ENCODE measurements around the gene PSMC5. TPM values are rescaled to one million over a fixed set of nuclear protein-coding genes. Genes with fewer than 3 reads are reported as not detected.
A peak's percentile ranks its signal among the peaks of the same experiment; 100 is the strongest.
"Not testable (repeated sequence)": the region's sequence is repeated elsewhere in the genome, so short reads cannot be mapped to it uniquely, and the experiment has no call there.

The PSMC5 gene
- total RNA-seq, 4 donors from 2014 or later = 55.0 to 87.9 (median 80.7) TPM

GRCh38 chr17:63786117-63786516 lies 41.1 kb upstream of the PSMC5 start:
- peaks cover 6 to 73% (median 28%) of the 10 kb centered on the region in 3 donors for H3K36me3 ChIP-seq
- no peaks in the 10 kb centered on the region for H3K27me3 ChIP-seq
- 91 to 100% methylated on average over 1 of the region's 1 CpG for WGBS, 2 donors
- H3K4me3 ChIP-seq = no peak overlapping the region
- H3K4me1 ChIP-seq = peaks cover 0 to 53% (median 3%) of the 10 kb centered on the region in 3 donors
- H3K9me3 ChIP-seq = no peaks in the 10 kb centered on the region
- no peak for DNase-seq
- intact Hi-C loops (cut with DNase I) = no loop called here
- H3K27ac ChIP-seq = peak overlapping the region in 2 of 4 donors; percentile 62 to 72
- no peak for TF ChIP-seq CTCF (IDR thresholded peaks at IDR 0.05)
- no peak for TF ChIP-seq POLR2A (IDR thresholded peaks at IDR 0.05)

DNA sequence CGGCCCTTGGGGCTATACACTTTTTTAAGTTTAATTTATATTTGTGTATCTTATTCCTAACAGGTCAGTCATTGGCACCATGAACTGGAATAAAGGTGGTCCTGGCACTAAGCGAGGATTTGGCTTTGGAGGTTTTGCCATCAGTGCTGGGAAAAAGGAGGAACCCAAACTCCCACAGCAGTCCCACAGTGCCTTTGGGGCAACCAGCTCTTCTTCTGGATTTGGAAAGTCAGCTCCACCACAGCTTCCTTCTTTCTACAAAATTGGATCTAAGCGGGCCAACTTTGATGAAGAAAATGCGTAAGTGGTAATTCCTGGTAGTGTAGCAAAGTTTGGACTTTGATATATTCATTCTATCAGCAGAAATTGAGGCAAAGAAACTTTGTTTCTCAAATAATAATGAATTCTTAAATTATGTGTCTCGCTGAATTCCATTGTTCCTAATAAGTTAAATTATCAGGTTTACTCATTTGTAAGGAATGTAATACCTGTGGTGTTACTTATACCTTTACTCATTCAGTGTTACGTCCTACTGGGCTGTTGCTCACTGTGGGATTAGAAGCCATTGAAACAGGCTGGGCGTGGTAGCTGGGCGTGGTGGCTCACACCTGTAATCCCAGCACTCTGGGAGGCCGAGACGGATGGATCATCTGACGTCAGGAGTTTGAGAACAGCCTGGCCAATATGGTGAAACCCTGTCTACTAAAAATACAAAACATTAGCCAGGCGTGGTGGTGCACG lies 40.1 kb upstream of the PSMC5 start:
- intact Hi-C loops (cut with DNase I) = no loop called here
- H3K27ac ChIP-seq = peak overlapping the region; percentile 2 to 72 (median 53)
- peaks cover 0 to 50% (median 3%) of the 10 kb centered on the region in 3 donors for H3K4me1 ChIP-seq
- WGBS, 2 donors = 59 to 93% methylated on average over 10 to 11 of the region's 13 CpGs
- no peak overlapping the region for H3K4me3 ChIP-seq
- H3K9me3 ChIP-seq = no peaks in the 10 kb centered on the region
- H3K36me3 ChIP-seq = peaks cover 6 to 80% (median 28%) of the 10 kb centered on the region in 3 donors
- DNase-seq = no peak
- no peaks in the 10 kb centered on the region for H3K27me3 ChIP-seq
- TF ChIP-seq POLR2A (IDR thresholded peaks at IDR 0.05) = no peak
- TF ChIP-seq CTCF (IDR thresholded peaks at IDR 0.05) = no peak

GRCh38 chr17:63790057-63790456 lies 37.2 kb upstream of the PSMC5 start:
- no peaks in the 10 kb centered on the region for H3K27me3 ChIP-seq
- WGBS, 2 donors = 90 to 95% methylated on average over 6 of the region's 6 CpGs
- H3K9me3 ChIP-seq = no peaks in the 10 kb centered on the region
- no peak for DNase-seq
- H3K4me3 ChIP-seq = no peak overlapping the region
- H3K36me3 ChIP-seq = peaks cover 18 to 85% (median 36%) of the 10 kb centered on the region in 3 donors
- peaks cover 0 to 35% (median 6%) of the 10 kb centered on the region in 3 donors for H3K4me1 ChIP-seq
- TF ChIP-seq CTCF (IDR thresholded peaks at IDR 0.05) (no peak), POLR2A (IDR thresholded peaks at IDR 0.05) (no peak)
- no peak overlapping the region for H3K27ac ChIP-seq
- intact Hi-C loops (cut with DNase I) = no loop called here

DNA sequence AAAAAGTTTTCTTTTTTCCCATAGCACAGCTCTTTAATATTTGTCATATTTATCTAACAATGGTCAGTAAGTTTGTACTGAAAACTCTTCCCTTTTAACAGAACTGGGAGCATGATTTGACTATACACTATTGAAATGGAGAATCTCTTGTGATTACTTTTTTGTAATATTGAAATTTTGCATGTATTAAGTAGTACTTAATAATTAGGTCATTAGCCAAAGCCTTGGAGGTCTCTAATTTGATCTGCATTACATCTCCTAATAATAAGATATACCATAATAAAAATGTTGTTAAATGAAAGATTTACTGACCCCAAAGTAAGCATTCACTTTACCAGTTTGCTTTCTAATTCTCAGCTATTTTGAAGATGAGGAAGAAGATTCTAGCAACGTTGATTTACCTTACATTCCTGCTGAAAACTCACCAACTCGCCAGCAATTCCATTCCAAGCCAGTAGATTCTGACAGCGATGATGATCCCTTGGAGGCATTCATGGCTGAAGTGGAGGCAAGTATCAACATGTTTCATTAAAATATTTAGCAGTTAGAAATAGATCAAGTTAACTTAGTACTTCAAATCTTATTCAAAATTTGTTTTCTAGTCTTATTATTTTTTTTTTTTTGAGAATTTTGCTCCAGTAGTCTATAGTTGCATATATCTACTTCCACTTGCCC lies 35.0 kb upstream of the PSMC5 start:
- intact Hi-C loops (cut with DNase I) = no loop called here
- no peak overlapping the region for H3K27ac ChIP-seq
- DNase-seq = no peak
- no peaks in the 10 kb centered on the region for H3K9me3 ChIP-seq
- H3K4me1 ChIP-seq = peaks cover 0 to 15% (median 6%) of the 10 kb centered on the region in 3 donors
- 38 to 64% methylated on average over 3 of the region's 3 CpGs for WGBS, 2 donors
- no peak overlapping the region for H3K4me3 ChIP-seq
- no peak for TF ChIP-seq POLR2A (IDR thresholded peaks at IDR 0.05)
- no peak for TF ChIP-seq CTCF (IDR thresholded peaks at IDR 0.05)
- H3K27me3 ChIP-seq = no peaks in the 10 kb centered on the region
- H3K36me3 ChIP-seq = peaks cover 18 to 100% (median 43%) of the 10 kb centered on the region in 3 donors

- H3K4me3 ChIP-seq; DNase-seq; H3K9me3 ChIP-seq; intact Hi-C loops (cut with DNase I); H3K27me3 ChIP-seq; H3K27ac ChIP-seq: not testable (repeated sequence)
- Histone ChIP-seq H3K4me1 (peaks cover 0 to 14% (median 6%) of the 10 kb centered on the region in 3 donors), H3K36me3 (peaks cover 21 to 100% (median 32%) of the 10 kb centered on the region in 3 donors)
- WGBS, 2 donors = 95 to 97% methylated on average over 10 of the region's 10 CpGs
These were observed 30.9 kb upstream of the PSMC5 start for GRCh38 chr17:63796375-63796774.
